ENCODE results near the gene ABTB1. TPM values are rescaled to one million over a fixed set of nuclear protein-coding genes. Genes with fewer than 3 reads are reported as not detected.

Gene ABTB1
- polyA plus RNA-seq, 1 donor from 2014 or later: 2.0 TPM

DNA sequence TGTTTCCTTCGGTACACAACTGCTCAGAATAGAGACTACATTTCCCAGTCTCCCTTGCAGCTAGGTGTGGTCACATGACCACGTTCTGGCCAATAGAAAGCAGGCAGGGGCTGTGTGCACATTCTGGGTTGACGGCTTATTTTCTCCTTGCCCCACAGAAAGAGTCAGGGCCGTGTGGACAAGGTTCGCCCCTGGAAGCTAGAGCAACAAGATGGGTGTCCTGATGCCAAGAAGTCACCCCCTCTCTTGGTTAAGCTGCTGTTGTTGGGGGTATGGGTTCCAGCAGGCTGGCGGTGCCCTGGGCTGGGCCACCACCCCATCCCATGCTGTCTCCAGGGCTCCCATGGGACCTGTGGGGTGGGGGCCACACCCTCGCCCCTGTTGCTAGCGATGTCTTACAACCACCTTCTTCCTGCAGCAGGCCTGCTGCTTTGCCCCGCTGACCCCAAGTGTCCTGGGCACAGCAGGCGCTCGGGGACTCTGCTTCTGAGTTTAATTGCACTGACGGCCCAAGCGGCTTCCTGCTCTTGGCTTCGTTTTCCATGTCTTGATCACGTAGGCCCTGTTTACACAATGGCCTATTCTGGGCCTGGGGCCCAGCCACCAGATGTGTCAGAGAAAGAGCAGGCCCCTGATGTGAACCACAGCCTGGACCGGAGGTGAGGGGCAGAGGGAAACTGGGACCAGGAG is 24.9 kb downstream of the ABTB1 start:
- no peaks in the 10 kb centered on the region for H3K79me2 ChIP-seq (replicated peaks; ENCODE audit: insufficient read depth, low read length)
- no peak overlapping the region for H2AFZ ChIP-seq (ENCODE audit: low read depth, low read length)
- H3K36me3 ChIP-seq (ENCODE audit: insufficient read depth, low read length): no peaks in the 10 kb centered on the region
- no peaks in the 10 kb centered on the region for H3K9me2 ChIP-seq (ENCODE audit: insufficient read depth, low read length)
- no peaks in the 10 kb centered on the region for H3K27me3 ChIP-seq (ENCODE audit: insufficient read depth, low read depth, low read length)
- no peaks in the 10 kb centered on the region for H4K20me1 ChIP-seq (ENCODE audit: insufficient read depth)
- H3K9me3 ChIP-seq (ENCODE audit: low read length): no peaks in the 10 kb centered on the region
- H3K9ac ChIP-seq (ENCODE audit: low read length): no peak overlapping the region
- H3F3A ChIP-seq (ENCODE audit: insufficient read depth, low read length, poor library complexity, severe bottlenecking): no peaks in the 10 kb centered on the region
- no peak overlapping the region for H3K27ac ChIP-seq (ENCODE audit: low read length)
- H3K4me3 ChIP-seq (ENCODE audit: low read length): no peak overlapping the region
- no peak for TF ChIP-seq POLR2AphosphoS5 (IDR thresholded peaks at IDR 0.05)
- TF ChIP-seq EP300 (conservative IDR thresholded peaks at IDR 0.05; ENCODE audit: poor library complexity, severe bottlenecking): no peak
- TF ChIP-seq MXI1 (conservative IDR thresholded peaks at IDR 0.05; ENCODE audit: poor library complexity, severe bottlenecking): no peak
- no peak for TF ChIP-seq TAF1 (IDR thresholded peaks at IDR 0.05; ENCODE audit: low read depth)
- TF ChIP-seq, protein P1, sequence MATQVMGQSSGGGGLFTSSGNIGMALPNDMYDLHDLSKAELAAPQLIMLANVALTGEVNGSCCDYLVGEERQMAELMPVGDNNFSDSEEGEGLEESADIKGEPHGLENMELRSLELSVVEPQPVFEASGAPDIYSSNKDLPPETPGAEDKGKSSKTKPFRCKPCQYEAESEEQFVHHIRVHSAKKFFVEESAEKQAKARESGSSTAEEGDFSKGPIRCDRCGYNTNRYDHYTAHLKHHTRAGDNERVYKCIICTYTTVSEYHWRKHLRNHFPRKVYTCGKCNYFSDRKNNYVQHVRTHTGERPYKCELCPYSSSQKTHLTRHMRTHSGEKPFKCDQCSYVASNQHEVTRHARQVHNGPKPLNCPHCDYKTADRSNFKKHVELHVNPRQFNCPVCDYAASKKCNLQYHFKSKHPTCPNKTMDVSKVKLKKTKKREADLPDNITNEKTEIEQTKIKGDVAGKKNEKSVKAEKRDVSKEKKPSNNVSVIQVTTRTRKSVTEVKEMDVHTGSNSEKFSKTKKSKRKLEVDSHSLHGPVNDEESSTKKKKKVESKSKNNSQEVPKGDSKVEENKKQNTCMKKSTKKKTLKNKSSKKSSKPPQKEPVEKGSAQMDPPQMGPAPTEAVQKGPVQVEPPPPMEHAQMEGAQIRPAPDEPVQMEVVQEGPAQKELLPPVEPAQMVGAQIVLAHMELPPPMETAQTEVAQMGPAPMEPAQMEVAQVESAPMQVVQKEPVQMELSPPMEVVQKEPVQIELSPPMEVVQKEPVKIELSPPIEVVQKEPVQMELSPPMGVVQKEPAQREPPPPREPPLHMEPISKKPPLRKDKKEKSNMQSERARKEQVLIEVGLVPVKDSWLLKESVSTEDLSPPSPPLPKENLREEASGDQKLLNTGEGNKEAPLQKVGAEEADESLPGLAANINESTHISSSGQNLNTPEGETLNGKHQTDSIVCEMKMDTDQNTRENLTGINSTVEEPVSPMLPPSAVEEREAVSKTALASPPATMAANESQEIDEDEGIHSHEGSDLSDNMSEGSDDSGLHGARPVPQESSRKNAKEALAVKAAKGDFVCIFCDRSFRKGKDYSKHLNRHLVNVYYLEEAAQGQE (IDR thresholded peaks at IDR 0.05; ENCODE audit: borderline replicate concordance): no peak
- TF ChIP-seq, protein P2, sequence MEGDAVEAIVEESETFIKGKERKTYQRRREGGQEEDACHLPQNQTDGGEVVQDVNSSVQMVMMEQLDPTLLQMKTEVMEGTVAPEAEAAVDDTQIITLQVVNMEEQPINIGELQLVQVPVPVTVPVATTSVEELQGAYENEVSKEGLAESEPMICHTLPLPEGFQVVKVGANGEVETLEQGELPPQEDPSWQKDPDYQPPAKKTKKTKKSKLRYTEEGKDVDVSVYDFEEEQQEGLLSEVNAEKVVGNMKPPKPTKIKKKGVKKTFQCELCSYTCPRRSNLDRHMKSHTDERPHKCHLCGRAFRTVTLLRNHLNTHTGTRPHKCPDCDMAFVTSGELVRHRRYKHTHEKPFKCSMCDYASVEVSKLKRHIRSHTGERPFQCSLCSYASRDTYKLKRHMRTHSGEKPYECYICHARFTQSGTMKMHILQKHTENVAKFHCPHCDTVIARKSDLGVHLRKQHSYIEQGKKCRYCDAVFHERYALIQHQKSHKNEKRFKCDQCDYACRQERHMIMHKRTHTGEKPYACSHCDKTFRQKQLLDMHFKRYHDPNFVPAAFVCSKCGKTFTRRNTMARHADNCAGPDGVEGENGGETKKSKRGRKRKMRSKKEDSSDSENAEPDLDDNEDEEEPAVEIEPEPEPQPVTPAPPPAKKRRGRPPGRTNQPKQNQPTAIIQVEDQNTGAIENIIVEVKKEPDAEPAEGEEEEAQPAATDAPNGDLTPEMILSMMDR (IDR thresholded peaks at IDR 0.05; ENCODE audit: poor library complexity, severe bottlenecking): no peak
- no peak for TF ChIP-seq EZH2 (IDR thresholded peaks at IDR 0.05; ENCODE audit: borderline replicate concordance, insufficient read depth, low read length, poor library complexity, severe bottlenecking)
- TF ChIP-seq RAD21 (conservative IDR thresholded peaks at IDR 0.05): no peak
- TF ChIP-seq SMC3 (conservative IDR thresholded peaks at IDR 0.05; ENCODE audit: poor library complexity): no peak
- H3K4me2 ChIP-seq (ENCODE audit: low read length): no peak overlapping the region

DNA sequence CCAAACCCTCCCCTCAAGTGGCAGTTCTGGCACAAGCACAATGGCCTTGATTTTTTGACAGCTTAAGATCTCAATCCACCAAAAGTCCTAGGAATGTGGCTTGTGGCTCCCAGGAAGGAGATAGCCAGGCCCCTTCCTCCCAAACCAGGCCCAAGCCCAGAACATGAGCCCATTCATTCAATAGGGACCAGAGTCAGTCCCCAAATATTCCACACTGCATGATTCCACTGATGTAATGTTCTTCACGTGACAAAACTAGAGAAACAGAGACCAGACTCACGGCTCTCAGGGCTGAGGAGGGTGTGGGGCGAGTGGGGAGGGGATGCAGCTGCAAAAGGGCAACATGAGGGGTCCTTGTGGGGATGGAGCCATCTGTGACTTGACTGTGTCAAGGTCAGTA is 25.5 kb downstream of the ABTB1 start:
- Histone ChIP-seq H3K4me2 (ENCODE audit: low read length) (no peak overlapping the region), H3K36me3 (ENCODE audit: insufficient read depth, low read length) (no peaks in the 10 kb centered on the region), H3K27ac (ENCODE audit: low read length) (no peak overlapping the region), H4K20me1 (ENCODE audit: insufficient read depth) (no peaks in the 10 kb centered on the region), H3F3A (ENCODE audit: insufficient read depth, low read length, poor library complexity, severe bottlenecking) (no peaks in the 10 kb centered on the region), H2AFZ (ENCODE audit: low read depth, low read length) (no peak overlapping the region), H3K79me2 (replicated peaks; ENCODE audit: insufficient read depth, low read length) (no peaks in the 10 kb centered on the region), H3K9ac (ENCODE audit: low read length) (no peak overlapping the region), H3K9me3 (ENCODE audit: low read length) (no peaks in the 10 kb centered on the region), H3K27me3 (ENCODE audit: insufficient read depth, low read depth, low read length) (no peaks in the 10 kb centered on the region), H3K9me2 (ENCODE audit: insufficient read depth, low read length) (no peaks in the 10 kb centered on the region), H3K4me3 (ENCODE audit: low read length) (no peak overlapping the region)
- TF ChIP-seq EZH2 (IDR thresholded peaks at IDR 0.05; ENCODE audit: borderline replicate concordance, insufficient read depth, low read length, poor library complexity, severe bottlenecking) (no peak), RAD21 (conservative IDR thresholded peaks at IDR 0.05) (no peak), MXI1 (conservative IDR thresholded peaks at IDR 0.05; ENCODE audit: poor library complexity, severe bottlenecking) (no peak), POLR2AphosphoS5 (IDR thresholded peaks at IDR 0.05) (no peak), TAF1 (IDR thresholded peaks at IDR 0.05; ENCODE audit: low read depth) (no peak), SMC3 (conservative IDR thresholded peaks at IDR 0.05; ENCODE audit: poor library complexity) (no peak), EP300 (conservative IDR thresholded peaks at IDR 0.05; ENCODE audit: poor library complexity, severe bottlenecking) (no peak)
- TF ChIP-seq, protein P1 (IDR thresholded peaks at IDR 0.05; ENCODE audit: borderline replicate concordance): no peak
- TF ChIP-seq, protein P2 (IDR thresholded peaks at IDR 0.05; ENCODE audit: poor library complexity, severe bottlenecking): no peak
